C4-2B (cell line): Measurements from ENCODE around the gene MCFD2.

Experiments used
- H3K27ac ChIP-seq: fragments of 450-650 bp; 2 replicates; pipeline ENCODE4 v1.5.1; 2017
- ZFX ChIP-seq: fragments of 450-650 bp; IDR thresholded peaks from 2 replicates; pipeline ENCODE4 v1.6.1; 2017
- TF ChIP-seq, protein P1 (sequence below): fragments of 450-650 bp; conservative IDR thresholded peaks from 2 replicates; pipeline ENCODE4 v1.5.1; 2017; ENCODE audit warnings: mild to moderate bottlenecking

The MCFD2 gene

DNA sequence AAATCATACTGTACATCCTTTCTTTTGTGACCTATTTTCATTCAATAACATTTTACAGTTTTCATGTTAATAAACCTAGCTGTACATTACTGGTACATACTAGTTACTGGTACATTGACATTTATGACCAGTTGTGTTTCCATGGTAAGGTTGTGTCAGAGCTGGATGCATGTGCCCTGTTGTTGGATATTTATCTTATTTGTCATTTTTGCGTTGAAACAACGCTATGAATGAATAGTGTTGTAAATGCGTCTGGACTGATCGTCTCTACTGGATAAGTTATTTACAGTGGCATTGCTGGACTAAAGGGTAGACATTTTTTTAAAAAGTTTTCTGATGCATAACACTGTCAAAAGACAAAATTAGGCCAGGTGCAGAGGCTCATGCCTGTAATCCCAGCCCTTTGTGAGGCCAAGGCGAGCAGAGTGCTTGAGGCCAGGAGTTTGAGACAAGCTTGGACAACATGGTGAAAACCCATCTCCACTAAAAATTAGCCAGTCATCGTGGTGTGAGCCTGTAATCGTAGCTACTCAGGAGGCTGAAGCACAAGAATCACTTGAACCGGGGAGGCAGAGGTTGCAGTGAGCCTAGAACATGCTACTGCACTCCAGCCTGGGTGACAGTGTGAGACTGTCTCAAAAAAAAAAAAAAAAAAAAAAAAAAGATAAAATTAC lies 40.2 kb downstream of the MCFD2 start:
- no peak for TF ChIP-seq ZFX
- TF ChIP-seq, protein P1, sequence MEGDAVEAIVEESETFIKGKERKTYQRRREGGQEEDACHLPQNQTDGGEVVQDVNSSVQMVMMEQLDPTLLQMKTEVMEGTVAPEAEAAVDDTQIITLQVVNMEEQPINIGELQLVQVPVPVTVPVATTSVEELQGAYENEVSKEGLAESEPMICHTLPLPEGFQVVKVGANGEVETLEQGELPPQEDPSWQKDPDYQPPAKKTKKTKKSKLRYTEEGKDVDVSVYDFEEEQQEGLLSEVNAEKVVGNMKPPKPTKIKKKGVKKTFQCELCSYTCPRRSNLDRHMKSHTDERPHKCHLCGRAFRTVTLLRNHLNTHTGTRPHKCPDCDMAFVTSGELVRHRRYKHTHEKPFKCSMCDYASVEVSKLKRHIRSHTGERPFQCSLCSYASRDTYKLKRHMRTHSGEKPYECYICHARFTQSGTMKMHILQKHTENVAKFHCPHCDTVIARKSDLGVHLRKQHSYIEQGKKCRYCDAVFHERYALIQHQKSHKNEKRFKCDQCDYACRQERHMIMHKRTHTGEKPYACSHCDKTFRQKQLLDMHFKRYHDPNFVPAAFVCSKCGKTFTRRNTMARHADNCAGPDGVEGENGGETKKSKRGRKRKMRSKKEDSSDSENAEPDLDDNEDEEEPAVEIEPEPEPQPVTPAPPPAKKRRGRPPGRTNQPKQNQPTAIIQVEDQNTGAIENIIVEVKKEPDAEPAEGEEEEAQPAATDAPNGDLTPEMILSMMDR: no peak
- no peak overlapping the region for H3K27ac ChIP-seq

GRCh38 chr2:46874236-46874929 lies 41.2 kb downstream of the MCFD2 start:
- TF ChIP-seq ZFX: no peak
- TF ChIP-seq, protein P1: no peak
- no peak overlapping the region for H3K27ac ChIP-seq

DNA sequence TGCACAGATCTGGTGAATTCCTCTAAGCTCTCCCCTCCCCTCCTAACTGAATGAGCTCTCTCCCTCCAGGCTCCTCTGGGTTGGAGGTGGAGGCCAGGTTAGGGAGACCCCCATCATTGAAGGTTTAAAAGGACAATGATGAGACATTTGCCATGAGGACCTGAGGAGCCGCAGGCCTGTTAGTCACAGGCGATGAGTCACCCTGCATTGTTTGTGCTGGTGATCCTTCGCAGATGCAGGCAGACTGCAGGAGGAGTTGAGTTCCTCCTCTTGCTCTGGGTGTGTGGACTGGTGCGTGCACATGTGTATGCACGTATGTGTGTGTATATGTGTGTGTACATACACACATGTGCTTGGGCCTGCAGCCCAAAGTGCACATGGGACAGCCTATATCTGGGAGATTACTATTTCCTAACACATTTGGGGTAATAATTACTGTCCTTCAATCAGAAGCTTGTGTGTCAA lies 42.0 kb downstream of the MCFD2 start:
- no peak overlapping the region for H3K27ac ChIP-seq
- no peak for TF ChIP-seq ZFX
- TF ChIP-seq, protein P1: no peak

DNA sequence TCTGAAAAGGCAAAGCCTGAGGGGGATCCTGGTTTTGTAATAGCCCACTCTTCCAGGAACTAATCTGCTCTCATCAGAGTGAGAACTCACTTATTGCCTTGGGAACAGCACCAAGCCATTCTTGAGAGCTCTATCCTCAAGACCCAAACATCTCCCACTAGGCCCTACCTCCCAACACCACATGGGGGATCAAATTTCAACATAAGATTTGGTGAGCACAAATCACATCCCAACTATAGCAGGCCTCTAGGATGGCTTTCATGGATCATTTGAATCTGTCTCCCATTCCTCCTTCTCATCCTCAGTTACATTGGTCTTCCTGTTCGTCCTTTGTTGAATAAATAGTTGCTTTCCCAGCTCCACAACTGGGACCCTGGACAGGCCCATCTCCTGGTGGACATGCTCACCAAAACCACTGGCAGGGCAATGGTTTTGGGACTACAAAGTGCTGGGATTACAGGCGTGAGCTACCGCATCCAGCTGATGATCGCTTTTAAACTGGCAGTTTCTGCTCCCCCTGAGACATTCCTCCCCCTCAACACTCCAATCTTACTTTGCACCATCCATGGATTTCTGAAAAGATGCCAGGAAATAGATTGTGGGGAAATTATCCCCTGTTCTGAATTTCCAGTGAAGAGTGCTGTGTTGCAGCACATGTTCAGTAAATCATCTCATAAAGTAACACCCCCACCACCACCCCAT lies 42.6 kb downstream of the MCFD2 start:
- H3K27ac ChIP-seq: no peak overlapping the region
- TF ChIP-seq, protein P1: no peak
- TF ChIP-seq ZFX: no peak

DNA sequence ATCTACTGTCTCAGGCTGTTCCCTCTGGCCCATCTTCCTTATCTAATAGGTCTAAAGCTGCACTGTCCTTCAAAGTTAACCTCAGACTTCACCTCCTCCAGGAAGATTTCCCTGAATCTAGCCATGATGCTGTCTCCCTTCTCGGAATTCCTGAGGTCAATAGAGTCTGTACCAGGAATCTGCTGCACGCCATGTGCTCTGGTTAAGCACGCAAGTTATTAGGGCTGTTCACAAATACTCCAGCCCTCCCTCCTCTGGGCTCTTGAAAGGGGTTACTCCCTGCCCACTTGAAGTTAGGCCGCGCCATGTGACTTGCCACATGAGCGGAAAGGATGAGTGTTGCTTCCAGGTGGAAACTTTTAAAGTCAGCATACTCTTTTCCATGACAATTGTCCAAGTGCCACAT lies 43.6 kb downstream of the MCFD2 start:
- TF ChIP-seq, protein P1: no peak
- no peak for TF ChIP-seq ZFX
- no peak overlapping the region for H3K27ac ChIP-seq

DNA sequence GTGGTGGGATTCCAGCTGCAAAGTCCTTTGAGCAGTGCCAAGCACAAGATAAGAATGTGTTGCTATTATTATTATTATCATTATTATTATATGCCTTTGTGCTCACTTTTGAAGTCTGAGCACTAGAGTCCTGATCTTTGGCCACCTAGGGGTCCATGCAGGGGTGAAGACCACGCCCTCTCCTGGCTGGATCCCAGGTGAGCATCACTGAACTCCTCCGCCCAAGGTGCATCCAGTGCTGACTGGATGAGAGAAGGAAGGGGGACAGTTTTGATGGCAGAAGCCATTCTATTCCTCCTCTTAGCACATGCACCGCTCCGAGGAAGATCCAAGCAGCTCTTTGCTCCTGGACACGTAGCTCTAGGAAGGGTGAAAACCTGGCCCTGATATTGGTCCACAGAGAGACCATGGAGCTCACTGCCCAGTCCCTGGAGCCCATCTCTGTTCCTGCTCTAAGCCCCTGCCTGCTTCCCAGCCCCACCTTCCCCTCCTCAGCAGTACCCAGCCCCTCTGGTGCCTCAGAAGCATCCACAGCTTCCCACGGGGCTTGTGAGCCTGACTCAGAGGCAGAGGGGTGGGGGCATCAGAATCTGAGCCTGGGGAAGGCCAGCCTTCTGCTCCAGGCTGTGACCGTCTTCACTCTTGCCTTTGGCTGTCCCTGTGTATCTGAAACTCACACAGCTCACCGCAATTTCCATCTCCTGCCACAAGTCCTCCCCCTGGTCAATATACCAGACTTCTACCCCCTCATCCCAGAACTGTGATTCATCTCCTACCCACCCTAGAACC lies 45.4 kb downstream of the MCFD2 start:
- TF ChIP-seq, protein P1: no peak
- no peak for TF ChIP-seq ZFX
- no peak overlapping the region for H3K27ac ChIP-seq

- no peak for TF ChIP-seq ZFX
- TF ChIP-seq, protein P1: no peak
- H3K27ac ChIP-seq: no peak overlapping the region
These were observed 46.0 kb downstream of the MCFD2 start for GRCh38 chr2:46869621-46870020.
